HepG2 (cell line): ENCODE data around the gene USP36. TPM values are rescaled to one million over a fixed set of nuclear protein-coding genes. Genes with fewer than 3 reads are reported as not detected.

Source experiments
- ARNT2 ChIP-seq: sonication (generic); formaldehyde crosslinking; IDR thresholded peaks from 2 replicates; pipeline ENCODE4 v1.8.0; 2022; ENCODE audit warnings: mild to moderate bottlenecking, low read depth, missing genetic modification reagents, moderate library complexity
- EEA1 ChIP-seq: sonication (generic); formaldehyde crosslinking; IDR thresholded peaks from 2 replicates; pipeline ENCODE4 v1.5.1; 2020; ENCODE audit warnings: mild to moderate bottlenecking, missing genetic modification reagents, borderline replicate concordance
- GFI1 ChIP-seq: sonication (generic); formaldehyde crosslinking; IDR thresholded peaks from 2 replicates; pipeline ENCODE4 v1.5.0; 2020; ENCODE audit warnings: missing genetic modification reagents, mild to moderate bottlenecking, borderline replicate concordance
- KLF6 ChIP-seq: IDR thresholded peaks from 2 replicates; pipeline ENCODE4 v1.8.0; 2016; ENCODE audit warnings: missing biosample characterization, missing genetic modification reagents
- MED13 ChIP-seq: sonication (generic); formaldehyde crosslinking; IDR thresholded peaks from 2 replicates; pipeline ENCODE4 v1.5.0; 2020; ENCODE audit warnings: missing genetic modification reagents
- MXD4 ChIP-seq: IDR thresholded peaks from 2 replicates; pipeline ENCODE4 v1.6.1; 2016; ENCODE audit warnings: mild to moderate bottlenecking, missing biosample characterization, missing genetic modification reagents
- NFYC ChIP-seq: IDR thresholded peaks from 2 replicates; pipeline ENCODE4 v1.6.1; 2016; ENCODE audit warnings: missing genetic modification reagents, missing compliant biosample characterization
- RFX3 ChIP-seq: IDR thresholded peaks from 2 replicates; pipeline ENCODE4 v1.6.1; 2016; ENCODE audit warnings: missing biosample characterization, missing genetic modification reagents
- SMAD3 ChIP-seq: sonication (generic); formaldehyde crosslinking; IDR thresholded peaks from 2 replicates; pipeline ENCODE4 v1.4.0; 2020; ENCODE audit warnings: missing genetic modification reagents
- SP4 ChIP-seq: sonication (generic); formaldehyde crosslinking; IDR thresholded peaks from 2 replicates; pipeline ENCODE4 v1.8.1; 2023; ENCODE audit warnings: mild to moderate bottlenecking, missing genetic modification reagents
- ZNF274 ChIP-seq: sonication (generic); formaldehyde crosslinking; IDR thresholded peaks from 2 replicates; pipeline ENCODE4 v1.5.1; 2020; ENCODE audit warnings: mild to moderate bottlenecking, missing genetic modification reagents
- ZNF331 ChIP-seq: sonication (generic); formaldehyde crosslinking; IDR thresholded peaks from 2 replicates; pipeline ENCODE4 v1.4.0; 2020; ENCODE audit warnings: missing genetic modification reagents
- ZNF44 ChIP-seq: sonication (generic); formaldehyde crosslinking; IDR thresholded peaks from 2 replicates; pipeline ENCODE4 v1.5.1; 2020; ENCODE audit warnings: mild to moderate bottlenecking, missing genetic modification reagents
- ZNF468 ChIP-seq: sonication (generic); formaldehyde crosslinking; IDR thresholded peaks from 2 replicates; pipeline ENCODE4 v1.8.0; 2022; ENCODE audit warnings: mild to moderate bottlenecking, moderate library complexity, missing genetic modification reagents
- ZNF567 ChIP-seq: sonication (generic); formaldehyde crosslinking; IDR thresholded peaks from 2 replicates; pipeline ENCODE4 v1.8.1; 2023; ENCODE audit warnings: mild to moderate bottlenecking, missing genetic modification reagents, borderline replicate concordance
- polyA plus RNA-seq, 8 experiments: library from polyadenylated mRNA; depleted of rRNA in 3 of 8; stranded (reverse) in 7 of 8; unstranded in 1 of 8; fragments of >200 nt; fragmentation: Illumina TruSeq in 4 of 8; extraction: Trizol in 4 of 8; gene quantifications; 2 replicates each; pipeline versions ENCODE4 v1.2.1 to v1.2.3, GENCODE V29; 2011 to 2016; ENCODE audit warnings: low read depth in 4 of 8, missing spikeins in 1 of 8, mixed read lengths in 1 of 8; ENCODE audit not compliant: insufficient read depth in 1 of 8
- total RNA-seq, 5 experiments: library from RNA; depleted of rRNA; stranded (reverse); fragments of >200 nt; fragmentation: Illumina TruSeq; extraction: Trizol; gene quantifications; 2 replicates each; pipeline ENCODE4 v1.2.3, GENCODE V29; 2016; ENCODE audit warnings: low read depth in 1 of 5
- TF ChIP-seq, protein P1 (sequence below): sonication (generic); formaldehyde crosslinking; IDR thresholded peaks from 2 replicates; pipeline ENCODE4 v1.5.1; 2020; ENCODE audit warnings: mild to moderate bottlenecking, missing genetic modification reagents, moderate library complexity
- TF ChIP-seq, protein P2 (sequence below): sonication (generic); formaldehyde crosslinking; IDR thresholded peaks from 2 replicates; pipeline ENCODE4 v1.8.1; 2023; ENCODE audit warnings: mild to moderate bottlenecking, missing genetic modification reagents
- TF ChIP-seq, protein P3 (sequence below): IDR thresholded peaks from 2 replicates; pipeline ENCODE4 v1.6.1; 2016; ENCODE audit warnings: missing biosample characterization, missing genetic modification reagents, low read depth
- TF ChIP-seq, protein P4 (sequence below): sonication (generic); formaldehyde crosslinking; IDR thresholded peaks from 2 replicates; pipeline ENCODE4 v1.5.1; 2020; ENCODE audit warnings: missing genetic modification reagents, mild to moderate bottlenecking, borderline replicate concordance
- TF ChIP-seq, protein P5 (sequence below): sonication (generic); formaldehyde crosslinking; IDR thresholded peaks from 2 replicates; pipeline ENCODE4 v1.5.0; 2020; ENCODE audit warnings: mild to moderate bottlenecking, missing genetic modification reagents, moderate library complexity

USP36 gene
- total and polyA plus RNA-seq, 2 of the 13 experiments (the other 11 are each of a cell fraction or from before 2014, with no cell fraction given), result 29.6 to 45.9 TPM

DNA sequence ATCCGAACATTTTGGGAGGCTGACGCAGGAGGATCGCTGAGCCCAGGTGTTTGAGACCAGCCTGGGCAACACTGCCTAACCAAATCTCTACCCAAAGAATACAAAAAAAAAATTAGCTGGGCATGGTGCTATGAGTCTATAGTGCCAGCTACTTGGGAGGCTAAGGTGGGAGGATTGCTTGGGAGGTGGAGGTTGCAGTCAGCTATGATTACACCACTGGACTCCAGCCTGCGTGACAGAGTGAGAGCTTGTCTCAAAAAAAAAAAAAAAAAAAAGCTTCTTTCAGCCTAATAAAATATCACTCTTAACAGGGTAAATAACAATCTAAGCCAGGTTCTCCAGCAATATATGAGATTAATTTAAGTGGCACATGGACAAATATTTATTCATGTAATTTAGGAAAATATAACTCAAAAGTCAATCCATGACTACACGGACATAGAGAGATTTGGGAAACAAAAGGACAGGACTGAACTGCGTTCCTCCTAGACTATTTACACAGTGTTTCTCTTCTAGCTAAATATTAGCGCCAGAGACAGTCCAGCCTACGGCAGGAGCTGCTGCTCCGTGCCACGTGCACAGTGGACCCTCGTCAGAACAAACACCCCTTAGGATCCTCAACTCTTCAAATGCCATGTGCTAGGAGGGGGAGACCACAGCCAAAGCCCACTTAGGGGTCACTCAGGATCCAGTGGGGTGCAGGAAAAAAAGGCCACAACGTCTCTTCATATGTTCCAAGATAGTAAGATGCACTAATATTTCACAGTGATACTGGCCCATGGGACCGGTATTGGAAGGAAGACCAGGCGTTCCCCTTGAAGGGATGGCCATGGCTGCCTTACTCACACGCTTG lies 8.7 kb downstream of the USP36 start (continued):
- TF ChIP-seq, protein P1, sequence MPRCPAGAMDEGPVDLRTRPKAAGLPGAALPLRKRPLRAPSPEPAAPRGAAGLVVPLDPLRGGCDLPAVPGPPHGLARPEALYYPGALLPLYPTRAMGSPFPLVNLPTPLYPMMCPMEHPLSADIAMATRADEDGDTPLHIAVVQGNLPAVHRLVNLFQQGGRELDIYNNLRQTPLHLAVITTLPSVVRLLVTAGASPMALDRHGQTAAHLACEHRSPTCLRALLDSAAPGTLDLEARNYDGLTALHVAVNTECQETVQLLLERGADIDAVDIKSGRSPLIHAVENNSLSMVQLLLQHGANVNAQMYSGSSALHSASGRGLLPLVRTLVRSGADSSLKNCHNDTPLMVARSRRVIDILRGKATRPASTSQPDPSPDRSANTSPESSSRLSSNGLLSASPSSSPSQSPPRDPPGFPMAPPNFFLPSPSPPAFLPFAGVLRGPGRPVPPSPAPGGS (CRISPR knock-in tag), result no peak
- TF ChIP-seq EEA1, result no peak
- TF ChIP-seq KLF6 (CRISPR knock-in tag), result 0 out of 2 replicates have a peak, but pooled peaks have one; percentile 46
- TF ChIP-seq, protein P2, sequence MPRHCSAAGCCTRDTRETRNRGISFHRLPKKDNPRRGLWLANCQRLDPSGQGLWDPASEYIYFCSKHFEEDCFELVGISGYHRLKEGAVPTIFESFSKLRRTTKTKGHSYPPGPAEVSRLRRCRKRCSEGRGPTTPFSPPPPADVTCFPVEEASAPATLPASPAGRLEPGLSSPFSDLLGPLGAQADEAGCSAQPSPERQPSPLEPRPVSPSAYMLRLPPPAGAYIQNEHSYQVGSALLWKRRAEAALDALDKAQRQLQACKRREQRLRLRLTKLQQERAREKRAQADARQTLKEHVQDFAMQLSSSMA, result no peak
- no peak for TF ChIP-seq ZNF567 (CRISPR knock-in tag)
- TF ChIP-seq ZNF274 (CRISPR knock-in tag), result peak; percentile 64; the same call in 1 of the 2 replicates
- no peak for TF ChIP-seq NFYC (CRISPR knock-in tag)
- no peak for TF ChIP-seq RFX3 (CRISPR knock-in tag)
- no peak for TF ChIP-seq ZNF468 (CRISPR knock-in tag)
- peak; percentile 68; the same call in 1 of the 2 replicates for TF ChIP-seq ZNF331 (CRISPR knock-in tag)
- TF ChIP-seq MED13 (CRISPR knock-in tag), result no peak
- no peak for TF ChIP-seq SP4
- TF ChIP-seq, protein P3, sequence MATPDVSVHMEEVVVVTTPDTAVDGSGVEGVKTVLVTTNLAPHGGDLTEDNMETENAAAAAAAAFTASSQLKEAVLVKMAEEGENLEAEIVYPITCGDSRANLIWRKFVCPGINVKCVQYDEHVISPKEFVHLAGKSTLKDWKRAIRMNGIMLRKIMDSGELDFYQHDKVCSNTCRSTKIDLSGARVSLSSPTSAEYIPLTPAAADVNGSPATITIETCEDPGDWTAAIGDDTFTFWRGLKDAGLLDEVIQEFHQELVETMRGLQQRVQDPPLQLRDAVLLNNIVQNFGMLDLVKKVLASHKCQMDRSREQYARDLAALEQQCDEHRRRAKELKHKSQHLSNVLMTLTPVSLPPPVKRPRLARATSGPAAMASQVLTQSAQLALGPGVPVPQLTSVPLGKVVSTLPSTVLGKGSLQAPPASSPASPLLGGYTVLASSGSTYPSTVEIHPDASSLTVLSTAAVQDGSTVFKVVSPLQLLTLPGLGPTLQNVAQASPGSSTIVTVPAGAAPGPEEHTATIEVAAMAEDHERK, result 0 out of 2 replicates have a peak, but pooled peaks have one; percentile 20
- TF ChIP-seq SMAD3 (CRISPR knock-in tag), result 0 out of 2 replicates have a peak, but pooled peaks have one; percentile 47
- TF ChIP-seq ARNT2, result peak; percentile 66; the same call in 1 of the 2 replicates
- 0 out of 2 replicates have a peak, but pooled peaks have one; percentile 36 for TF ChIP-seq ZNF44 (CRISPR knock-in tag)
- peak; percentile 64; the same call in 1 of the 2 replicates for TF ChIP-seq GFI1 (CRISPR knock-in tag)
- peak; percentile 86 for TF ChIP-seq MXD4
- TF ChIP-seq, protein P4, sequence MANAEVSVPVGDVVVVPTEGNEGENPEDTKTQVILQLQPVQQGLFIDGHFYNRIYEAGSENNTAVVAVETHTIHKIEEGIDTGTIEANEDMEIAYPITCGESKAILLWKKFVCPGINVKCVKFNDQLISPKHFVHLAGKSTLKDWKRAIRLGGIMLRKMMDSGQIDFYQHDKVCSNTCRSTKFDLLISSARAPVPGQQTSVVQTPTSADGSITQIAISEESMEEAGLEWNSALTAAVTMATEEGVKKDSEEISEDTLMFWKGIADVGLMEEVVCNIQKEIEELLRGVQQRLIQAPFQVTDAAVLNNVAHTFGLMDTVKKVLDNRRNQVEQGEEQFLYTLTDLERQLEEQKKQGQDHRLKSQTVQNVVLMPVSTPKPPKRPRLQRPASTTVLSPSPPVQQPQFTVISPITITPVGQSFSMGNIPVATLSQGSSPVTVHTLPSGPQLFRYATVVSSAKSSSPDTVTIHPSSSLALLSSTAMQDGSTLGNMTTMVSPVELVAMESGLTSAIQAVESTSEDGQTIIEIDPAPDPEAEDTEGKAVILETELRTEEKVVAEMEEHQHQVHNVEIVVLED, result peak; percentile 72; the same call in 1 of the 2 replicates
- TF ChIP-seq, protein P5, sequence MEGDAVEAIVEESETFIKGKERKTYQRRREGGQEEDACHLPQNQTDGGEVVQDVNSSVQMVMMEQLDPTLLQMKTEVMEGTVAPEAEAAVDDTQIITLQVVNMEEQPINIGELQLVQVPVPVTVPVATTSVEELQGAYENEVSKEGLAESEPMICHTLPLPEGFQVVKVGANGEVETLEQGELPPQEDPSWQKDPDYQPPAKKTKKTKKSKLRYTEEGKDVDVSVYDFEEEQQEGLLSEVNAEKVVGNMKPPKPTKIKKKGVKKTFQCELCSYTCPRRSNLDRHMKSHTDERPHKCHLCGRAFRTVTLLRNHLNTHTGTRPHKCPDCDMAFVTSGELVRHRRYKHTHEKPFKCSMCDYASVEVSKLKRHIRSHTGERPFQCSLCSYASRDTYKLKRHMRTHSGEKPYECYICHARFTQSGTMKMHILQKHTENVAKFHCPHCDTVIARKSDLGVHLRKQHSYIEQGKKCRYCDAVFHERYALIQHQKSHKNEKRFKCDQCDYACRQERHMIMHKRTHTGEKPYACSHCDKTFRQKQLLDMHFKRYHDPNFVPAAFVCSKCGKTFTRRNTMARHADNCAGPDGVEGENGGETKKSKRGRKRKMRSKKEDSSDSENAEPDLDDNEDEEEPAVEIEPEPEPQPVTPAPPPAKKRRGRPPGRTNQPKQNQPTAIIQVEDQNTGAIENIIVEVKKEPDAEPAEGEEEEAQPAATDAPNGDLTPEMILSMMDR (CRISPR knock-in tag), result 0 out of 2 replicates have a peak, but pooled peaks have one; percentile 18
